Measurements from ENCODE around the gene GALNT4.

GALNT4 gene

GRCh38 chr12:89490922-89491321 is 33.7 kb downstream of the GALNT4 start:
- DNase-seq: no peak

- DNase-seq: no peak
Observed at GRCh38 chr12:89486264-89486663, 38.3 kb downstream of the GALNT4 start.

GRCh38 chr12:89484470-89484869 is 40.1 kb downstream of the GALNT4 start:
- no peak for DNase-seq

GRCh38 chr12:89481213-89481914 is 43.2 kb downstream of the GALNT4 start:
- no peak for DNase-seq

- DNase-seq: no peak
Observed at GRCh38 chr12:89479982-89480381, 44.6 kb downstream of the GALNT4 start.

- no peak for DNase-seq
Observed at GRCh38 chr12:89477633-89478279, 46.8 kb downstream of the GALNT4 start.

- DNase-seq: no peak
Observed at GRCh38 chr12:89476904-89477595, 47.5 kb downstream of the GALNT4 start.

GRCh38 chr12:89476232-89476631 is 48.4 kb downstream of the GALNT4 start:
- DNase-seq: no peak

GRCh38 chr12:89475203-89475990 is 49.2 kb downstream of the GALNT4 start:
- no peak for DNase-seq

- no peak for DNase-seq
Observed at GRCh38 chr12:89474615-89475014, 50.0 kb downstream of the GALNT4 start.
